NCI-H2081 treated with DMSO at 0.1 percent for 48 hours (cell line): ENCODE results near the gene STIL.
"Not testable (repeated sequence)": the region's sequence is repeated elsewhere in the genome, so short reads cannot be mapped to it uniquely, and the experiment has no call there.

Experiments
- DNase-seq: peaks from one replicate; lab custom pipeline; 2025; lab: John Stamatoyannopoulos, UW

The STIL gene

DNA sequence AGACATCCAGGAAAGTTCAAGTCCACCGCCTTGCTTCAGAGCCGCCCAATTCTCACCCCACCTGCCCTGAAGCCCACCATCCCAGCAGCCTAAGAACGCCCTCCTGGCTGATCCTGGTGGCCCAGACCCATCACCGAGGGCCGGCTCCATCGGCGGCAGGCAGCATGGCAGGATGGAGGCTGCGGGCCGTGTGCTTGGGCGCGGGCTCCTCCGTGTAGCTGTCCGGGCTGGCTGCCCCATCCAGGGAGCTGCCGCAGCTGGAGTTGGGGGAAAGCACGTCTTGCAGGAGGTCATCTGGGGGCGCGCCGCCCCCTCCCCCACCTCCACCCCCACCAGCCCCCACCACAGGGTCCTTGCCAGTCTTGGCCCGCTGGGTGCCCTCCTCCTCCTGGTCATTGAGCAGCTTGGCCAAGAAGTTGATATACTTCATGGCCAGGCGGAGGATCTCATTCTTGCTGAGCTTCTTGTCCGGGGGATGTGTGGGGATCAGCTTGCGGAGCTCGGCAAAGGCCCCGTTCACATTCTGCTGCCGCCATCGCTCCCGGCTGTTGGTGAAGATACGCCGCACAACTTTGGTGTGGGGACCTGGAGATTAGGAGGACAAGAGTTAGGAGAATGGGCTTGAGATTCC lies 94.2 kb downstream of the STIL start:
- no peak for DNase-seq

GRCh38 chr1:47219001-47219400 lies 94.9 kb downstream of the STIL start:
- no peak for DNase-seq

DNA sequence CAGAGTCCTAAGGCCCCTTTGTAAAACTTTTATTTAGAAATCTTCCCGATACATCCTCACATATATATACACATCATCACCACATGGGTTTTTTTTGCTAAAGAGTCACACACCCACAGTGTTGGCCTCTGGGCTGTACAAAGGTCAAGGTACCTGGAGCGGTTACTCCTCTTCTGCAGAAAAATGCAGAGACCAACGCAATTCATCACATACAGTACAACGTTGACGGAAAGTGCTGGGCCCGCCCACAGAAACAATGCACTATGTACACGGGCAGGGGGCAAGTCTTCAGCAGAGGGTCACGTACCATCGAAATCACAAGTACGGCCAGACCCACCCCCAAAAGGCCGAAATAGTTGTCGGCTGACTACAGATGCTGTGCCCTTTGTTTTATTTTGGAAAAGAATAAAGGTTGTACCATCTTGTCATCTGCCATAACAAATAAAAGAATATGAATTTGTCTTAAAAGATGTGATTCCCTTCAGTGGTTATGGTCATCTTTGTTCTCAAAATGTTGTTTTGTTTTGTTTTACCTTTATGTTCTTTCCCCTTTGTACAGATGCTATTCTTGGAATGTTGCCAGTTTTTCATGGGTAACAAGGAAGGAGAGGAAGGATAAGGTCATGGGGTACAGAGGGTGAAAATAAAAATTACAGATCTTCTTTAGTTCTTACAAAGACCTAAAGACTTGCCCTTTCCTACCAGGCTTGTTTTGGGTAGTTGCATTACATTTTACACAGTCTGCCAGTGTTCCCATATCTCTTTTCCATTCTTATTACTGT lies 97.5 kb downstream of the STIL start:
- DNase-seq, result no peak

GRCh38 chr1:47215713-47216112 lies 98.2 kb downstream of the STIL start:
- no peak for DNase-seq

- no peak for DNase-seq
These were observed 99.4 kb downstream of the STIL start for GRCh38 chr1:47214549-47214948.

DNA sequence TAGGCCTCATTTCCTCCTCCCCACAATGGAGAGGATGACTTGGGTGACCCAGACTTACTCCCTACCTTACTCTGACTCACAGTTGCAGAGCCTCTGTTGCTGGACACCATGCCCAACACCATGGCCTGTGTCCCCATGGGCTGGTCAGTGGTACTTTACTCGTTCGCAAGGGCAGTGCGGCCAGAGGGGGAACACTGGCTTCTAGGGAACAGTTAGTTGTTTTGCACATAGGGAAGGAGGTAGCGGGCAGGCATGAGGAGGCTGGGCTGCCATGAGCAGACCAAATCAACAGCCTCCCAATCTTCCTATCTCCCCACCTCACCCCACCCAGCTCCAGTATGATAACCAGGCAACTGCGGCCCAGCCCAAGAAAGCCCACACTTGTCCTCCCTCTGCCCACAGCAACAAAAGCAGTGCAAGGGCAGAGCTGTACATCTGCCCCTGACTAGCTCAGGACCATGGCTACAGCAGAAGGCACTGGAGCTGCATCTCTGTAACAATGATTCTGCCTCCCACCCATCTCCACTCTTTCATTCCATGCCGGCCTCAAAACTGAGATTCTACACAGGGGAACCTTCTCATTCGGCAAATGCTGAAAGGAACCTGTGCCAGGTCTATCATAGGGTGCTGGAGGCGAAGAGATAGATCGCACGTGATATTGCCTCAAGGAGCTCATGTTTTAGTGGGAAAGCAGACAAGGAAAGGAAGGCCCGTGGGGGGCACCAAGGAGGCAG lies 100.5 kb downstream of the STIL start:
- no peak for DNase-seq

- no peak for DNase-seq
These were observed 101.2 kb downstream of the STIL start for GRCh38 chr1:47212636-47213229.

GRCh38 chr1:47211796-47212269 lies 102.1 kb downstream of the STIL start:
- no peak for DNase-seq

DNA sequence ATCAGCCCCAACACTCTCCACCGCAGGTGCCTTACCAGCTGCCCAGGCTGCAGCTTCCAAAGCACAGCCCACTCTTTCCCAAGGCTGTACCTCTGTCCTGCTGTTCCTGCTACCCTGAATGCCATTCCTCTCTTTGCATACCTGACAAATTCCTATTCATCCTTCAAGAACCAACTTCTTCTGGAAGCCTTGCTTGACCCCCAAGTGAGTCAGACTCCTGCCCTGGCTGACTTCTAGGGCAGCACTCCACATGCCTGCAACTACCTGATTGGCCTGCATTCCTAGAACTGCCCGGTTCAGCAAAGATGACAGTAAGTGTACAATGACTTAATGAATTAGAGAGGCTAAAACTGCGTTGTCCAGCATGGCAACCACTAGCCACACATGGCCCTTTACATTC lies 103.3 kb downstream of the STIL start:
- DNase-seq, result no peak

DNA sequence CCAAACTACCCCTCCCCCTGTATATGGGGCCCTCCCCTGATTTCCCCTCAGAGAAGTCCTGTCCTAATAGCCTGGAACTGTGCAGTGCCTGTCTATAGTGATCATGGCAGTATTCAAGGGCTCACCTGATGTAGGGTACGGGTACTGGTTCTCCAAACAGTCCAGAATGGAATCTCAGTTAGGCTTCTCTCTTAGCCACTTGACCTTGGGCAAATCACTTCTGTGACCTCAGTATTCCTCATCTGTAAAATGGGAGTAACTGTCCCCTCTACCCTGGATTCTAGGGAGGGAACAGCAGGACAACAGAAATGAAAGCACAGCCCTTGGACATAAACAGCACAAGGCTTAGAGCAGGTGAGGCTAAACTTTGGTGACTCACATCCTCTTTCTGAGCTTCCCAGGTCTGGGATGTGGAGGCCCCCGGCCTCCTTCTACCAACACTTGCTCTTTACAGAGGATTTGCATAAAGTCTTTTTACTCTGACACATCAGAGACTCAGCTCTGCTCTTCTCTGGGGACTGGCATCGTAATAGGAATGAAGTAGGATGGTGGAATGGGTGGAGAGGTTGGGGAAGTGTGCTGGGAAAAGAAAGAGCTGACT lies 104.1 kb downstream of the STIL start:
- DNase-seq, result no peak

DNA sequence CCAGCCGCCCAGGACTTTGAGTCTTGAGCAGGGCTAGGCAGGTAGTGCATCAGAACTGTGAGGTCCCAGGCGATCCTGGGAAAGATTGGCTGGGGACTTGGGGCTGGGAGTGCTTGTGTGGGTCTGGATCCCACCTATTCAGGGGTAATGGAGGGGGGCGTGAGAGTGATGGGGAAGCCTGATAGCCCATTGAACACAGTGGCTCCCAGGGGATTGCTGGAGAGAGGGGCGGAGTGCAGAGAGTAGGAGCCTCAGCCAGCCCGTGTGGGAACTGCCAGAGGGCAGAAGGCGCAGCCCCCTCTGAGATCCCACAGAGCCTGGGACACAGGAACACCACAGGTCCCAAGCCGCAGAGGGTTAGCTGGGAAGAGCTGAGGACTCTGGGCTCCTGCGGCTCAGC lies 104.9 kb downstream of the STIL start:
- DNase-seq, result no peak

- DNase-seq, result no peak
These were observed 105.5 kb downstream of the STIL start for GRCh38 chr1:47208374-47208850.

DNA sequence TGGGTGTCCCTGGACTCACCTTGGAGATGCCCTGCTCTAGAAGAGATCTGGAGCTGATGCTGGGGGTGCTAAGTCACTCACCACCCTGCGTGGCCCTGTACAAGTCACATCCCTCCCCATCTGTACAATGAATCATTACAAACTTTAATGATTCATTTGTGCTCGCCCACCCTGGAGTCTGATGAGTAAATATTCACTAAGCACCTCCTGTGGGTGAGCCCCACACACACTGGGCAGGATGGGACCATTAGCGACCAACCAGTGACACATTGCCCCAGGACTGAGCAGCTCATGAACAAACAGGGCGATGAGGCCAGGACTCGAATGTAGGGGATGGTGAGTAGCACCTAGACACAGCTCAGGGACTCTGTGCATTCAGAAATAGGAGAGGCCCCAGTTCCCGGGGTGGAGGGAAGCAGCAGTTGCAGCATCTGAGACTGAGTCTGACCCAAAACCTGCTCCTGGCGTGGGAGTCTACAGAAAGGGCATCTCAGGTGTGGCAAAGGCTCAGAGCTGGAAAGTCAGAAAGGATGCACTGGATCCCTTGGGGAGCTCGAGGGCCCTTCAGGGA lies 106.1 kb downstream of the STIL start:
- DNase-seq, result no peak

DNA sequence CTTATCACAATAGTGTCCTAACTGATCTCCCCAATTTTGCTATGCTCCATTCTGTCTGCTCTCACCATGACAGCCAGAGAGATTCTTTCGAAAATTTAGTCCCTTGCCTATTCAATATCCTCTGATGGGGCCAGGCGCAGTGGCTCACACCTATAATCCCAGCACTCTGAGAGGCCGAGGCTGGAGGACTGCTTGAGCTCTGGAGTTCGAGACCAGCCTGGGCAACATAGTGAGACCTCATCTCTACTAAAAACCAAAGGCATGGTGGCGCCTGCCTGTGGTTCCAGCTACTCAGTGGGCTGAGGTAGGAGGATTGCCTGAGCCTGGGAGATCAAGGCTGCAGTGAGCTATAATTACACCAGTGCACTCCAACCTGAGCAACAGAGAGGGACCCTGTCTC lies 108.0 kb downstream of the STIL start:
- no peak for DNase-seq

- not testable (repeated sequence) for DNase-seq
These were observed 110.4 kb downstream of the STIL start for GRCh38 chr1:47203504-47203903.

DNA sequence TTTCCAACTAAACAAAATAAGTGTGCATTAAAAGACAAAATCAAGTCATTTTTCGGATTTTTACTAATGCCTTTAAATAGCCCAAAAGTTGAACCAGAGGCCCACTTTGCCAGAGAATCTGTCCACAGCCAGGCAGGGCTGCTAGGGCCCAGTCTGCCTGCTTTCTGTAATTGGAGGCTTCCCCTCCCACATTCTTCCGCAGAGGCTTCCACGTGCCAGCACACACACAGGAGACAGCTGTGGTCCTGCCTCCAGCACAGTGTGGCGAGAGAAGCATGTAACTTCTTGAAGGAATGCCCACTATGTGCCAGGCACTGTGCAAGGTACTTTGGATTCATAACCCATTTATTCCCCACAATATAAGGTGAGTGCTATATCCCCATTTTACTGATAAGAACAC lies 112.8 kb downstream of the STIL start:
- no peak for DNase-seq
